ENCODE measurements around the gene OR2M7. TPM values are rescaled to one million over a fixed set of nuclear protein-coding genes. Genes with fewer than 3 reads are reported as not detected.

The OR2M7 gene
- total and polyA plus RNA-seq, 10 of the 15 experiments (the other 5 are each of a cell fraction or from before 2014, with no cell fraction given), result not detected

DNA sequence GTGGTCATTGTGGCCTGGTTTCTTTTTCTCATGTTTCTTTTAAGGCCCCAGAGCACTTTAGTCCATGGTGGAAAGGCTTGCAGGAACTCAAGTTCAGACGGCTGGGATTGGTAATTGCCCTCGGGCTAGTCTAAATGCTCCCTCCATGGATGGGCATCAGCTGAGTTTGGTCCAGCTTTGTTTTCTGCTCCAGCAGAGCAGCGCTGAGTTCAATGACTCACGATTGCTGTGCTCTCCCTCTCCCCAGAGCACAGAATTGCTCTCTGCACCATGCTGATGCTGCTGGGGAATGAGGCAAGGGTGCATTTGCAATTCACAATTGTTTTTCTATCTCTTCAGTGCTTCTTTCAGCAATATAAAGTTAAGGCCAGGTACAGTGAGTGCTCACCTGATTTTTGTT, 49.4 kb upstream of the OR2M7 start:
- Histone ChIP-seq H3K4me1 (ENCODE audit: control insufficient read depth, insufficient read depth, low read length) (no peaks in the 10 kb centered on the region), H3K79me2 (ENCODE audit: control insufficient read depth, insufficient read depth, low read length) (no peaks in the 10 kb centered on the region), H3K9ac (ENCODE audit: control insufficient read depth, insufficient read depth, low read length) (no peak overlapping the region), H2AFZ (ENCODE audit: control insufficient read depth, low read depth, low read length) (no peak overlapping the region), H3K36me3 (ENCODE audit: control insufficient read depth in 2 of 2, insufficient read depth in 2 of 2, low read length in 1 of 2) (no peaks in the 10 kb centered on the region), H4K20me1 (ENCODE audit: control insufficient read depth, insufficient read depth) (no peaks in the 10 kb centered on the region), H3K27me3 (replicated peaks in 1 of 2; ENCODE audit: control insufficient read depth in 2 of 2, insufficient read depth in 2 of 2, low read length in 1 of 2) (no peaks in the 10 kb centered on the region), H3K27ac (ENCODE audit: control insufficient read depth, insufficient read depth) (no peak overlapping the region), H3K4me3 (no peak overlapping the region), H3K4me2 (ENCODE audit: control insufficient read depth, insufficient read depth) (no peak overlapping the region), H3K9me3 (replicated peaks; ENCODE audit: control insufficient read depth, insufficient read depth, low read length) (no peaks in the 10 kb centered on the region)
- no peak for TF ChIP-seq YBX1 (IDR thresholded peaks at IDR 0.05)
- TF ChIP-seq RB1 (IDR thresholded peaks at IDR 0.05; ENCODE audit: borderline replicate concordance), result no peak
- TF ChIP-seq EGR1 (IDR thresholded peaks at IDR 0.05; ENCODE audit: borderline replicate concordance in 1 of 2, low read depth in 2 of 2, low read length in 2 of 2), result no peak
- TF ChIP-seq, protein P1, sequence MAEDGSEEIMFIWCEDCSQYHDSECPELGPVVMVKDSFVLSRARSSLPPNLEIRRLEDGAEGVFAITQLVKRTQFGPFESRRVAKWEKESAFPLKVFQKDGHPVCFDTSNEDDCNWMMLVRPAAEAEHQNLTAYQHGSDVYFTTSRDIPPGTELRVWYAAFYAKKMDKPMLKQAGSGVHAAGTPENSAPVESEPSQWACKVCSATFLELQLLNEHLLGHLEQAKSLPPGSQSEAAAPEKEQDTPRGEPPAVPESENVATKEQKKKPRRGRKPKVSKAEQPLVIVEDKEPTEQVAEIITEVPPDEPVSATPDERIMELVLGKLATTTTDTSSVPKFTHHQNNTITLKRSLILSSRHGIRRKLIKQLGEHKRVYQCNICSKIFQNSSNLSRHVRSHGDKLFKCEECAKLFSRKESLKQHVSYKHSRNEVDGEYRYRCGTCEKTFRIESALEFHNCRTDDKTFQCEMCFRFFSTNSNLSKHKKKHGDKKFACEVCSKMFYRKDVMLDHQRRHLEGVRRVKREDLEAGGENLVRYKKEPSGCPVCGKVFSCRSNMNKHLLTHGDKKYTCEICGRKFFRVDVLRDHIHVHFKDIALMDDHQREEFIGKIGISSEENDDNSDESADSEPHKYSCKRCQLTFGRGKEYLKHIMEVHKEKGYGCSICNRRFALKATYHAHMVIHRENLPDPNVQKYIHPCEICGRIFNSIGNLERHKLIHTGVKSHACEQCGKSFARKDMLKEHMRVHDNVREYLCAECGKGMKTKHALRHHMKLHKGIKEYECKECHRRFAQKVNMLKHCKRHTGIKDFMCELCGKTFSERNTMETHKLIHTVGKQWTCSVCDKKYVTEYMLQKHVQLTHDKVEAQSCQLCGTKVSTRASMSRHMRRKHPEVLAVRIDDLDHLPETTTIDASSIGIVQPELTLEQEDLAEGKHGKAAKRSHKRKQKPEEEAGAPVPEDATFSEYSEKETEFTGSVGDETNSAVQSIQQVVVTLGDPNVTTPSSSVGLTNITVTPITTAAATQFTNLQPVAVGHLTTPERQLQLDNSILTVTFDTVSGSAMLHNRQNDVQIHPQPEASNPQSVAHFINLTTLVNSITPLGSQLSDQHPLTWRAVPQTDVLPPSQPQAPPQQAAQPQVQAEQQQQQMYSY (CRISPR knock-in tag; IDR thresholded peaks at IDR 0.05), result no peak
- TF ChIP-seq, protein P2, sequence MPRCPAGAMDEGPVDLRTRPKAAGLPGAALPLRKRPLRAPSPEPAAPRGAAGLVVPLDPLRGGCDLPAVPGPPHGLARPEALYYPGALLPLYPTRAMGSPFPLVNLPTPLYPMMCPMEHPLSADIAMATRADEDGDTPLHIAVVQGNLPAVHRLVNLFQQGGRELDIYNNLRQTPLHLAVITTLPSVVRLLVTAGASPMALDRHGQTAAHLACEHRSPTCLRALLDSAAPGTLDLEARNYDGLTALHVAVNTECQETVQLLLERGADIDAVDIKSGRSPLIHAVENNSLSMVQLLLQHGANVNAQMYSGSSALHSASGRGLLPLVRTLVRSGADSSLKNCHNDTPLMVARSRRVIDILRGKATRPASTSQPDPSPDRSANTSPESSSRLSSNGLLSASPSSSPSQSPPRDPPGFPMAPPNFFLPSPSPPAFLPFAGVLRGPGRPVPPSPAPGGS (IDR thresholded peaks at IDR 0.05; ENCODE audit: borderline replicate concordance, insufficient read depth, low read depth, low read length, poor library complexity, severe bottlenecking), result no peak
- no peak for TF ChIP-seq TCF3 (IDR thresholded peaks at IDR 0.05; ENCODE audit: borderline replicate concordance, insufficient read depth, low read depth, low read length)
- TF ChIP-seq TARDBP (IDR thresholded peaks at IDR 0.05; ENCODE audit: borderline replicate concordance), result no peak
- POLR2A ChIA-PET, result interaction anchor here (0.5 kb wide), 1 partner anchor 332 kb away, joined by 3 read pairs; no protein-coding TSS in a partner anchor
- intact Hi-C loops (cut with micrococcal nuclease; ENCODE audit: unreplicated experiment), result no loop called here
- CTCF ChIA-PET, result no interaction called here
- WGBS (ENCODE audit: insufficient coverage, insufficient replicate concordance, low lambda C conversion rate, missing lambda C conversion rate), result 56% methylated on average over 4 of the region's 4 CpGs
- in situ Hi-C loops (cut with MboI), result no loop called here
- ATAC-seq (no peak), FAIRE-seq (no peak), DNase-seq (ENCODE audit: low read depth, low spot score) (no peak)
- SMC1A ChIA-PET (ENCODE audit: uncharacterized antibody, unreplicated experiment), result no interaction called here
- RAD21 ChIA-PET (ENCODE audit: unreplicated experiment), result no interaction called here
- BruUV-seq (replicated peaks), result no TSS peak
